Duodenal mucosa (tissue), 2 donors: ENCODE measurements around the gene IP6K3.

Experiments
- H3K27ac ChIP-seq: one replicate; pipeline ENCODE4 v1.7.0; 2013; ENCODE audit warnings: low read depth, low read length
- H3K27me3 ChIP-seq, 2 donors: one replicate each; pipeline ENCODE4 v1.7.0; 2013; ENCODE audit warnings: low read length in 2 of 2, control low read depth in 1 of 2; ENCODE audit not compliant: insufficient read depth in 2 of 2, control insufficient read depth in 1 of 2
- H3K36me3 ChIP-seq, 2 donors: one replicate each; pipeline ENCODE4 v1.7.0; 2013; ENCODE audit warnings: low read length in 2 of 2, control low read depth in 1 of 2; ENCODE audit not compliant: insufficient read depth in 2 of 2, control insufficient read depth in 1 of 2
- H3K4me1 ChIP-seq, 2 donors: one replicate each; pipeline ENCODE4 v1.7.0; 2013; ENCODE audit warnings: low read length in 2 of 2, control low read depth in 1 of 2; ENCODE audit not compliant: insufficient read depth in 2 of 2, control insufficient read depth in 1 of 2
- H3K4me3 ChIP-seq, 2 donors: one replicate each; pipeline ENCODE4 v1.7.0; 2013; ENCODE audit warnings: low read length in 2 of 2, low read depth in 1 of 2
- H3K9ac ChIP-seq, 2 donors: one replicate each; pipeline ENCODE4 v1.7.0; 2013; ENCODE audit warnings: low read length in 2 of 2, low read depth in 1 of 2
- H3K9me3 ChIP-seq, 2 donors: one replicate each; pipeline ENCODE4 v1.7.0; 2013; ENCODE audit warnings: low read length in 2 of 2, control low read depth in 1 of 2; ENCODE audit not compliant: control insufficient read depth in 1 of 2

IP6K3 gene

DNA sequence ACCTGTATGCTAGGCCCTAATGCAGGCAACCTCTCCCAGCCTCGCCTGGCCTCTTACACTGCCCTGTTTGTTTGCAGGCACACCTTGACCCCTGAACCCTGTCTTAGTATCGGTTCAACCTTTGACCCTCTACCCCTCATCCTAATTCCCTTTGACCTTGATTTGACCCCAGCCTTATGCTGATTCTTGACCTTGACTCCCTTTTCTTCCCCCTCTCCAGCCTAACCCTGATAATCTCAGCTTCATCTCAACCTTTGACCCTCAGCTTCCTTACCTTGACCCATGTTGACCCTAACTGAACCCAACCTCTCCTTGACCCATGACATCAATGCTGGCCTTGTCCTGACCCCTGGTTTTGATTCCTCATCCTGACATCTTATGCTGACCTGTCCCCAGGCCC is 69.0 kb downstream of the IP6K3 start:
- no peaks in the 10 kb centered on the region for H3K27me3 ChIP-seq
- no peak overlapping the region for H3K9ac ChIP-seq
- H3K4me1 ChIP-seq, result no peaks in the 10 kb centered on the region
- no peak overlapping the region for H3K4me3 ChIP-seq
- no peak overlapping the region for H3K27ac ChIP-seq
- no peaks in the 10 kb centered on the region for H3K9me3 ChIP-seq
- peaks cover 51 to 95% of the 10 kb centered on the region in 2 donors for H3K36me3 ChIP-seq

- Histone ChIP-seq H3K27ac (no peak overlapping the region), H3K4me1 (no peaks in the 10 kb centered on the region), H3K36me3 (peaks cover 46 to 95% of the 10 kb centered on the region in 2 donors), H3K27me3 (no peaks in the 10 kb centered on the region), H3K9me3 (no peaks in the 10 kb centered on the region), H3K4me3 (no peak overlapping the region), H3K9ac (no peak overlapping the region)
Observed at GRCh38 chr6:33677143-33677660, 69.5 kb downstream of the IP6K3 start.

DNA sequence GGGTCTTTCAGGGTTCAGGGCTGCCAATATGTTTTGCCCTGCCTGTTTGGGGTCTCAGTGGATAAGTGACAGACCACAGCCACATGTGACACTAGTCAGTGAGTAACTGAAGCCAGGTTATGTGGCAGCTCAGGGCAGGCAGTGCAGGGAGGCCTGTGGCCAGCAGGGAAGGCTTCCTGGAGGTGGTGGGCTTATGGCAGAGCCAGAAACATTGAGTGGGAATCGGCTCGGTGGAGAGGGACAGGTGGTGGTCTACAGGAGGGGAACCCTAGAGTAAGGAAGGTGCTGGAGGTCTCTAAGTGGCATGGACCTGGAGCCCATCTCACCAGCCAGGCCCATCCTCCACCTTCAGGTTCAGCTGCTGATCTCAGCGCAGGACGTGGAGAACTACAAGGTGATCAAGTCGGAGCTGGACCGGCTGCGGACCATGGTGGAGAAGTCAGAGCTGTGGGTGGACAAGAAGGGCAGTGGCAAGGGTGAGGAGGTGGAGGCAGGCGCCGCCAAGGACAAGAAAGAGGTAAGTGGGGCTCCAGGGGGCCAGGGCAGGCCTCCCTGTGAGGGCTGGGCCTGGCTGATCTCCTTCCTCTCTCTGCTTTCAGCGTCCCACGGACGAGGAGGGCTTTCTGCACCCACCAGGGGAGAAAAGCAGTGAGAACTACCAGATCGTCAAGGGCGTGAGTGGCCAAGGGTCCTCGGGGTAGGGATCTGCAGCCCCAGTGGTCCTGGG is 70.1 kb downstream of the IP6K3 start:
- no peak overlapping the region for H3K4me3 ChIP-seq
- no peak overlapping the region for H3K9ac ChIP-seq
- H3K4me1 ChIP-seq, result no peaks in the 10 kb centered on the region
- H3K27me3 ChIP-seq, result no peaks in the 10 kb centered on the region
- H3K9me3 ChIP-seq, result no peaks in the 10 kb centered on the region
- H3K27ac ChIP-seq, result no peak overlapping the region
- peaks cover 50 to 96% of the 10 kb centered on the region in 2 donors for H3K36me3 ChIP-seq

DNA sequence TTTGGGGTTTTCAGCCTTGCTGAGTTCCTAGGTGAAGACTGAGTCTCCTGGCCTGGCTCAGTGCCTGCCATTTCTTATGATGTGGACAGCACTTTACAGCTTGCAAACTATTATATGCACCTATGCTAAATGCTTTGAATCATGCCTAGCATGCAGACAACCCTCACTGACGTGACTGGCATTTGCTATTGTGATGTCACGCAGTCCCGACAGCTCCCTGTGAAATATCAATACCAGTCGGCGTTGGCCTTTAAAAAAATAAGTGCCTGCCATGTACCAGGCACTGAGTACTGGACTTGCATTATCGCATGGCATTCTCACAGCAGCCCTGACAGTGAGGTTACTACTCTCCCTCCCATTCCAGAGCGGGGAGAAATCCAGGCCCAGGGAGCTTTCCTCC is 70.7 kb downstream of the IP6K3 start:
- Histone ChIP-seq H3K36me3 (peaks cover 45 to 96% of the 10 kb centered on the region in 2 donors), H3K9me3 (no peaks in the 10 kb centered on the region), H3K27me3 (no peaks in the 10 kb centered on the region), H3K27ac (no peak overlapping the region), H3K4me3 (no peak overlapping the region), H3K4me1 (no peaks in the 10 kb centered on the region), H3K9ac (no peak overlapping the region)

- no peak overlapping the region for H3K27ac ChIP-seq
- no peaks in the 10 kb centered on the region for H3K27me3 ChIP-seq
- H3K4me1 ChIP-seq, result no peaks in the 10 kb centered on the region
- H3K36me3 ChIP-seq, result peaks cover 43 to 96% of the 10 kb centered on the region in 2 donors
- H3K9me3 ChIP-seq, result no peaks in the 10 kb centered on the region
- H3K9ac ChIP-seq, result no peak overlapping the region
- H3K4me3 ChIP-seq, result no peak overlapping the region
Observed at GRCh38 chr6:33673851-33674250, 72.9 kb downstream of the IP6K3 start.

DNA sequence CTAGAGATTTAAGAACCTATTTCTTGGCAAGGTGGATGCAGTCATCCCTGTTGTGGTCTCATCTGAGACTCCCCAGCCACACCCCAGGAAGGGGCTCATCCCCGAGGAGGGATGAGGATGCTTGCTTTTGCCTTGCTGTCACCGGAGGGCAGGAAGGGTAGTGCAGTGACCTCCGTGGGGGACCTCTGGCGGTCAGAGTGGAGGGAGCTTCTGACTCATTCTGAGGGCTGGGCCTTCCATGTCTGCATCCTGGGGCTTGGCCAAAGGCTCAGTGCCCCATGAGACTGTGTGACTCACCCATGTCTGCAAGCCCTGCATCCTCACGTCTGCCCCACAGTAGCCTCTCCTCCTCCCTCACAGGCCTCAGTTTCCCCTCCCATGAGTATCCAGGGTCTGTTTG is 73.9 kb downstream of the IP6K3 start:
- H3K9ac ChIP-seq, result no peak overlapping the region
- H3K27ac ChIP-seq, result no peak overlapping the region
- no peak overlapping the region for H3K4me3 ChIP-seq
- peaks cover 51 to 97% of the 10 kb centered on the region in 2 donors for H3K36me3 ChIP-seq
- H3K4me1 ChIP-seq, result no peaks in the 10 kb centered on the region
- H3K27me3 ChIP-seq, result no peaks in the 10 kb centered on the region
- H3K9me3 ChIP-seq, result no peaks in the 10 kb centered on the region

DNA sequence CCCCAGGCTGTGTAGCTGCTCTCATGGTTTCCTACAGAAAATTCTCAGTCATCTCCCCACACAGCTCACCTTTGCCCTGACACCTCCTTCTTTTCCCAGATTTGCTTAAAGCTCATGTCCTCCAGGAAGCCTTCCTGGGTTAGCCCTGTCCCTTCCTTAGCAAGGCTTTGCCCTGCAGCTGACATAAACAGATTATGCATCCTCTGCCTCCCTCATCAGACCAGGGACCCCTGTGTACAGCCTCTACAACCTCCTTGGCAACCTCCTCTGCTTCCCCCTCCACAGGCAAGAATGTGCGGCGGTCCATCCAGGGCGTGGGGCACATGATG is 75.0 kb downstream of the IP6K3 start:
- Histone ChIP-seq H3K36me3 (peaks cover 61 to 97% of the 10 kb centered on the region in 2 donors), H3K27me3 (no peaks in the 10 kb centered on the region), H3K4me1 (no peaks in the 10 kb centered on the region), H3K4me3 (no peak overlapping the region), H3K27ac (no peak overlapping the region), H3K9ac (no peak overlapping the region), H3K9me3 (no peaks in the 10 kb centered on the region)
